Daoy (cell line): ENCODE data around the gene PLPP7. TPM values are rescaled to one million over a fixed set of nuclear protein-coding genes. Genes with fewer than 3 reads are reported as not detected.

Experiments
- total RNA-seq: library from RNA; depleted of rRNA; stranded (reverse); fragments of >200 nt; shearing (Covaris generic); gene quantifications from 2 replicates; pipeline ENCODE4 v1.2.3, GENCODE V29; 2014; rRNA removed

Gene PLPP7
- total RNA-seq, 1 experiment from 2014 or later, result 7.1 TPM

Other genes with a start within 250 kb of the PLPP7 start
- 3.5 and 5.2 TPM in 2 replicates for gene AIF1L, start 193.2 kb upstream of the PLPP7 start, total RNA-seq
- gene NUP214, start 164.1 kb upstream of the PLPP7 start, total RNA-seq, result 20.4 and 28.7 TPM in 2 replicates
- gene FAM78A, start 13.2 kb upstream of the PLPP7 start, total RNA-seq, result 0.51 and 0.71 TPM in 2 replicates
- 54.0 and 83.5 TPM in 2 replicates for gene PRRC2B, start 104.4 kb downstream of the PLPP7 start, total RNA-seq
- gene POMT1, start 213.2 kb downstream of the PLPP7 start, total RNA-seq, result 22.9 and 31.2 TPM in 2 replicates
- gene UCK1, start 241.5 kb downstream of the PLPP7 start, total RNA-seq, result 36.5 and 37.7 TPM in 2 replicates